ENCODE results near the gene ITGA8. TPM values are rescaled to one million over a fixed set of nuclear protein-coding genes. Genes with fewer than 3 reads are reported as not detected.
A peak's percentile ranks its signal among the peaks of the same experiment; 100 is the strongest.

The ITGA8 gene
- total and polyA plus RNA-seq, 11 donors = 0.50 to 4.3 (median 1.5) TPM

DNA sequence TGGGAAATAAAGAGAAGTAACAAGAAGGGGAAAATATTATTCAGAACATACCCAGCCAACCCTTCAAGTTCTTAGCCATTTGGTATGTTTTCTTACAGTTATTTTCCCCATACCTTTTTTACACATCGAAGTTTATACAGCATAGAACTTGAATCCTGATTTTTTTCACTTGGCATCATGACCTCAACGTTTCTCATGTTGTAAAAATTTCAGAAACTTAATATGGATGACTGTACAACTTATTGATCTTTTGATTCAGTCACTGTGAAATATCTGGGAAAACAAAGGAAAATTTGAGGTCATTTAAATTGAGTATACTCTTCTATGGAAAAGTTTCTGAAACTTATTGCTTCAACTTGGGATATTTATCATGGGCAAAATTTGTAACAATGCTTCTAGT, 245.1 kb downstream of the ITGA8 start:
- intact Hi-C loops (cut with DNase I) = no loop called here
- TF ChIP-seq, protein P1, sequence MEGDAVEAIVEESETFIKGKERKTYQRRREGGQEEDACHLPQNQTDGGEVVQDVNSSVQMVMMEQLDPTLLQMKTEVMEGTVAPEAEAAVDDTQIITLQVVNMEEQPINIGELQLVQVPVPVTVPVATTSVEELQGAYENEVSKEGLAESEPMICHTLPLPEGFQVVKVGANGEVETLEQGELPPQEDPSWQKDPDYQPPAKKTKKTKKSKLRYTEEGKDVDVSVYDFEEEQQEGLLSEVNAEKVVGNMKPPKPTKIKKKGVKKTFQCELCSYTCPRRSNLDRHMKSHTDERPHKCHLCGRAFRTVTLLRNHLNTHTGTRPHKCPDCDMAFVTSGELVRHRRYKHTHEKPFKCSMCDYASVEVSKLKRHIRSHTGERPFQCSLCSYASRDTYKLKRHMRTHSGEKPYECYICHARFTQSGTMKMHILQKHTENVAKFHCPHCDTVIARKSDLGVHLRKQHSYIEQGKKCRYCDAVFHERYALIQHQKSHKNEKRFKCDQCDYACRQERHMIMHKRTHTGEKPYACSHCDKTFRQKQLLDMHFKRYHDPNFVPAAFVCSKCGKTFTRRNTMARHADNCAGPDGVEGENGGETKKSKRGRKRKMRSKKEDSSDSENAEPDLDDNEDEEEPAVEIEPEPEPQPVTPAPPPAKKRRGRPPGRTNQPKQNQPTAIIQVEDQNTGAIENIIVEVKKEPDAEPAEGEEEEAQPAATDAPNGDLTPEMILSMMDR (IDR thresholded peaks at IDR 0.05) = no peak
- TF ChIP-seq POLR2A (IDR thresholded peaks at IDR 0.05) = no peak
- DNase-seq (no peak), ATAC-seq (no peak)
- Histone ChIP-seq H3K27me3 (peaks cover 0 to 8% (median 0%) of the 10 kb centered on the region in 9 donors), H3K27ac (no peak overlapping the region), H3K36me3 (no peaks in the 10 kb centered on the region), H3K9me3 (peaks cover 0 to 4% (median 0%) of the 10 kb centered on the region in 12 donors), H3K4me3 (no peak overlapping the region), H3K4me1 (peaks cover 0 to 16% (median 6%) of the 10 kb centered on the region in 12 donors)
- WGBS, 4 donors = 80 to 84% (median 83%) methylated on average over 2 of the region's 2 CpGs

DNA sequence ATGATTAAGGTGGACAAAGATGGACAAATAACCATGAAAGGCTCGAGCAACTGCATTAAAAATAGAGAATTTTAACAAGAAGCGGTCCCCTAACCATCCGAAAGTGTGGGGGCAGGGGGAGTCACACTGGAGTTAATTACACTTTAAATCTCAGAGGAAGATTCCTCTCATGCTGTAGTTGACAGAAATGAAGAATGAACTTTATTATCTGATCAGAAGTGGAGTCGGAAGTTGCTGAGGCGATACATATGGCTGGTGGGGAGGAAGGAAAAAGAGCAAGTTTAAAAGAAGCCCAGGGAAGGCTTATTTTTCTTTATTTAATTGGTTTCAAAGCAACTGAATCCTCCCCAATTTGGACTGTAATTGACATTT, 246.3 kb downstream of the ITGA8 start:
- TF ChIP-seq, protein P1 (IDR thresholded peaks at IDR 0.05) = no peak
- TF ChIP-seq POLR2A (IDR thresholded peaks at IDR 0.05) = no peak
- ATAC-seq = no peak
- no peak overlapping the region for H3K4me3 ChIP-seq
- H3K4me1 ChIP-seq = peaks cover 0 to 16% (median 6%) of the 10 kb centered on the region in 12 donors
- intact Hi-C loops (cut with DNase I) = no loop called here
- peaks cover 0 to 8% (median 0%) of the 10 kb centered on the region in 9 donors for H3K27me3 ChIP-seq
- no peak for DNase-seq
- H3K27ac ChIP-seq = no peak overlapping the region
- no peaks in the 10 kb centered on the region for H3K36me3 ChIP-seq
- H3K9me3 ChIP-seq = peaks cover 0 to 4% (median 0%) of the 10 kb centered on the region in 12 donors
- 29 to 53% (median 39%) methylated on average over 5 of the region's 5 CpGs for WGBS, 4 donors

GRCh38 chr10:15472431-15473395, 247.0 kb downstream of the ITGA8 start:
- Histone ChIP-seq H3K4me3 (no peak overlapping the region), H3K27ac (no peak overlapping the region), H3K36me3 (no peaks in the 10 kb centered on the region), H3K9me3 (peaks cover 0 to 4% (median 0%) of the 10 kb centered on the region in 12 donors), H3K4me1 (peaks cover 0 to 16% (median 6%) of the 10 kb centered on the region in 12 donors), H3K27me3 (peaks cover 0 to 8% (median 0%) of the 10 kb centered on the region in 9 donors)
- intact Hi-C loops (cut with DNase I) = no loop called here
- DNase-seq = no peak
- peak in 3 of 4 donors; percentile 47 to 53 (median 48) for ATAC-seq
- TF ChIP-seq, protein P1 (IDR thresholded peaks at IDR 0.05) = no peak
- no peak for TF ChIP-seq POLR2A (IDR thresholded peaks at IDR 0.05)
- 26 to 35% (median 29%) methylated on average over 16 of the region's 16 CpGs for WGBS, 4 donors

GRCh38 chr10:15472008-15472407, 247.7 kb downstream of the ITGA8 start:
- H3K9me3 ChIP-seq = peaks cover 0 to 4% (median 0%) of the 10 kb centered on the region in 12 donors
- TF ChIP-seq, protein P1 (IDR thresholded peaks at IDR 0.05) = no peak
- TF ChIP-seq POLR2A (IDR thresholded peaks at IDR 0.05) = no peak
- ATAC-seq (peak in 3 of 4 donors; percentile 32 to 59 (median 37)), DNase-seq (no peak)
- WGBS, 4 donors = 37 to 57% (median 42%) methylated on average over 6 of the region's 6 CpGs
- H3K4me1 ChIP-seq = peaks cover 0 to 16% (median 6%) of the 10 kb centered on the region in 12 donors
- no peaks in the 10 kb centered on the region for H3K36me3 ChIP-seq
- no peak overlapping the region for H3K27ac ChIP-seq
- intact Hi-C loops (cut with DNase I) = no loop called here
- no peak overlapping the region for H3K4me3 ChIP-seq
- peaks cover 0 to 8% (median 0%) of the 10 kb centered on the region in 9 donors for H3K27me3 ChIP-seq

Measured in heart left ventricle (tissue), 16 donors.